Peyer's patch (tissue), 4 donors: ENCODE results near the gene PTPN3. TPM values are rescaled to one million over a fixed set of nuclear protein-coding genes. Genes with fewer than 3 reads are reported as not detected.
A peak's percentile ranks its signal among the peaks of the same experiment; 100 is the strongest.

Experiments
- DNase-seq, 3 donors: peaks; one replicate each; pipeline ENCODE4 v3.0.0-alpha.2; 2017 to 2019
- H3K27ac ChIP-seq, 4 donors: fragments of 200-600 bp; sonication (generic); one replicate each; pipeline ENCODE4 v1.5.1; 2016 to 2019
- H3K27me3 ChIP-seq, 2 donors: fragments of 200-600 bp; sonication (generic); one replicate each; pipeline ENCODE4 v1.5.1; 2019
- H3K36me3 ChIP-seq, 3 donors: fragments of 200-600 bp; sonication (generic); one replicate each; pipeline ENCODE4 v1.5.1; 2016 to 2019
- H3K4me1 ChIP-seq, 4 donors: fragments of 200-600 bp; sonication (generic); one replicate each; pipeline ENCODE4 v1.5.1; 2016 to 2019
- H3K4me3 ChIP-seq, 4 donors: fragments of 200-600 bp; sonication (generic); 1 replicate in 3 of 4; 2 replicates in 1 of 4; pipeline ENCODE4 v1.5.1; 2016 to 2019; ENCODE audit warnings: mild to moderate bottlenecking in 1 of 4
- H3K9me3 ChIP-seq, 4 donors: fragments of 200-600 bp; sonication (generic); one replicate each; pipeline ENCODE4 v1.5.1; 2016 to 2019; ENCODE audit warnings: mild to moderate bottlenecking in 1 of 4
- POLR2A ChIP-seq, 2 donors: fragments of 450-650 bp; IDR thresholded peaks; one replicate each; pipeline ENCODE4 v1.5.1; 2017; ENCODE audit warnings: antibody characterized with exemption in 2 of 2, mild to moderate bottlenecking in 2 of 2, moderate library complexity in 2 of 2
- total RNA-seq, 4 donors: library from RNA; depleted of rRNA; stranded (reverse); fragments of >200 nt; gene quantifications; one replicate each; pipeline ENCODE4 v1.1.0, GENCODE V29; 2016
- TF ChIP-seq, protein P1 (sequence below), 6 experiments: fragments of 450-650 bp in 4 of 6; fragments of 200-600 bp in 2 of 6; sonication (generic) in 1 of 6; IDR thresholded peaks; one replicate each; pipeline ENCODE4 v1.5.1; 2017 to 2019; ENCODE audit warnings: antibody characterized with exemption in 6 of 6, mild to moderate bottlenecking in 3 of 6, moderate library complexity in 1 of 6

The PTPN3 gene
- total RNA-seq, 4 donors from 2014 or later, result 17.3 to 53.6 (median 37.4) TPM

DNA sequence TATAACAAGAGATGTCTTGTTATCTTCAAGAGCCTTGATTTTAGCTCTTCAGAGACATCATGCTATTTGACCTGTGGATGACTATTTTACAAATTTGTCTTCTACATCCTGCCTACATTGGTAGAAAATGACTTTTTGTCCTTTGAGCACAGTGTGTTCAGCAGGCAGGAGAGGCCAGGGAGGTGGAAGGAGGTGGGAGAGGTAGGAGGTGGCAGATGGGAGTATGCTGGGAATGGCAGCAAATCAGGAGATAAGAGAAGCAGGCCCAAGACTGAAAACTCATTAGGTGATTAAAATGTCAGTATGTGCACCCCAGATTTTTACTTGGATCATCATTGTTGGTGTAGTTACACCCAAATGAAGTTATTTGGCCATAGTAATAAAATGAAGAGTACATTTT lies 44.1 kb downstream of the PTPN3 start:
- Histone ChIP-seq H3K4me1 (no peaks in the 10 kb centered on the region), H3K27me3 (no peaks in the 10 kb centered on the region), H3K4me3 (no peak overlapping the region), H3K36me3 (peaks cover 0 to 13% (median 0%) of the 10 kb centered on the region in 3 donors), H3K9me3 (no peaks in the 10 kb centered on the region), H3K27ac (no peak overlapping the region)
- no peak for DNase-seq
- TF ChIP-seq, protein P1, sequence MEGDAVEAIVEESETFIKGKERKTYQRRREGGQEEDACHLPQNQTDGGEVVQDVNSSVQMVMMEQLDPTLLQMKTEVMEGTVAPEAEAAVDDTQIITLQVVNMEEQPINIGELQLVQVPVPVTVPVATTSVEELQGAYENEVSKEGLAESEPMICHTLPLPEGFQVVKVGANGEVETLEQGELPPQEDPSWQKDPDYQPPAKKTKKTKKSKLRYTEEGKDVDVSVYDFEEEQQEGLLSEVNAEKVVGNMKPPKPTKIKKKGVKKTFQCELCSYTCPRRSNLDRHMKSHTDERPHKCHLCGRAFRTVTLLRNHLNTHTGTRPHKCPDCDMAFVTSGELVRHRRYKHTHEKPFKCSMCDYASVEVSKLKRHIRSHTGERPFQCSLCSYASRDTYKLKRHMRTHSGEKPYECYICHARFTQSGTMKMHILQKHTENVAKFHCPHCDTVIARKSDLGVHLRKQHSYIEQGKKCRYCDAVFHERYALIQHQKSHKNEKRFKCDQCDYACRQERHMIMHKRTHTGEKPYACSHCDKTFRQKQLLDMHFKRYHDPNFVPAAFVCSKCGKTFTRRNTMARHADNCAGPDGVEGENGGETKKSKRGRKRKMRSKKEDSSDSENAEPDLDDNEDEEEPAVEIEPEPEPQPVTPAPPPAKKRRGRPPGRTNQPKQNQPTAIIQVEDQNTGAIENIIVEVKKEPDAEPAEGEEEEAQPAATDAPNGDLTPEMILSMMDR (IDR thresholded peaks at IDR 0.05), result no peak
- TF ChIP-seq POLR2A (IDR thresholded peaks at IDR 0.05), result no peak

DNA sequence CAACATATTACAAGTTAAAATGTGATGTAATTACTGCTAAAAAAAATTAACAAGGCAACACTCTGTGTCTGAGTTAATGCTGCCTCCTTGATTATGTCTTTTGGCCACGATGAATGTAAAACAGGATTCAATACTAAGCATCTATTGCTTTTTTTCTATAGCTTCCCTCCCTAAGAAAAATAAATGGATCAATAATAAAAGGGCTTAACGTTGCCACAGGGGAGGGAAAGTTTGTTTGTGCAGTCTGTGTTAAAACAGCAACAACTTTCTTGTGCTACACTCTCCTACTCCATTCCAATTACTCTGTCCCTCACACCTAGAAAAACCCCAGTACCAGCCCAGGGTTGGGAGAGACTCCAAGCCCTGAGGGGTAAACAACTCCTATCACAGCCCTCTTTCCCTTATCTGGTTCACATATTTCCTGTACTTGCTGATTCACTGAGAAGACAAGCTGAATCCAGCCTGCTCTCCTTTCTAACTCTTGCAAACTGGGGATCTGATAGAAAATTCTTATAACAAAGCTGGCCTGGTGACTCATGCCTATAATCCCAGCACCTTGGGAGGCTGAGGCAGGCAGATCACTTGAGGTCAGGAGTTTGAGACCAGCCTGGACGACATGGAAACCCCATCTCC lies 44.8 kb downstream of the PTPN3 start:
- H3K4me1 ChIP-seq, result no peaks in the 10 kb centered on the region
- no peaks in the 10 kb centered on the region for H3K27me3 ChIP-seq
- no peaks in the 10 kb centered on the region for H3K9me3 ChIP-seq
- no peak for TF ChIP-seq POLR2A (IDR thresholded peaks at IDR 0.05)
- TF ChIP-seq, protein P1 (IDR thresholded peaks at IDR 0.05), result no peak
- DNase-seq, result no peak
- peaks cover 0 to 14% (median 0%) of the 10 kb centered on the region in 3 donors for H3K36me3 ChIP-seq
- no peak overlapping the region for H3K4me3 ChIP-seq
- no peak overlapping the region for H3K27ac ChIP-seq

DNA sequence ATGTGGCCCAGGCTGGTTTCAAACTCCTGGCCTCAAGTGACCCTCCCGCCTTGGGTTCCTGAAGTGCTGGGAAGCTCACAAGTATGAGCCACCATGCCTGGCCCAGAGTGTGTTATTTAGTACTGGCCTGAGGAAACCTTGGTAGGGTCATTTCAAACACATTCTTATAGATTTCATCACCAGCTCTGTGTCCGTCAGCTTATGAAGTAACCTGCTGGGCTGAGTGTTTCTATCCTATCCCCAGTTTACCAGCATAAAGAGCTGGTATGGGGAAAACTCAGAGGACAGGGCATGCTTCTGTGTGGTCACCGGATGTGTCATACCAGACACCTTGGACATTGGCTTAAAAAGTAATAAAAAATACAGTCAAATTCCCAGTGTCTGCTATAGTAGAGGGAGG lies 45.3 kb downstream of the PTPN3 start:
- peaks cover 0 to 18% (median 0%) of the 10 kb centered on the region in 3 donors for H3K36me3 ChIP-seq
- no peaks in the 10 kb centered on the region for H3K9me3 ChIP-seq
- no peak for DNase-seq
- no peaks in the 10 kb centered on the region for H3K4me1 ChIP-seq
- H3K4me3 ChIP-seq, result no peak overlapping the region
- no peaks in the 10 kb centered on the region for H3K27me3 ChIP-seq
- no peak for TF ChIP-seq POLR2A (IDR thresholded peaks at IDR 0.05)
- TF ChIP-seq, protein P1 (IDR thresholded peaks at IDR 0.05), result no peak
- no peak overlapping the region for H3K27ac ChIP-seq

DNA sequence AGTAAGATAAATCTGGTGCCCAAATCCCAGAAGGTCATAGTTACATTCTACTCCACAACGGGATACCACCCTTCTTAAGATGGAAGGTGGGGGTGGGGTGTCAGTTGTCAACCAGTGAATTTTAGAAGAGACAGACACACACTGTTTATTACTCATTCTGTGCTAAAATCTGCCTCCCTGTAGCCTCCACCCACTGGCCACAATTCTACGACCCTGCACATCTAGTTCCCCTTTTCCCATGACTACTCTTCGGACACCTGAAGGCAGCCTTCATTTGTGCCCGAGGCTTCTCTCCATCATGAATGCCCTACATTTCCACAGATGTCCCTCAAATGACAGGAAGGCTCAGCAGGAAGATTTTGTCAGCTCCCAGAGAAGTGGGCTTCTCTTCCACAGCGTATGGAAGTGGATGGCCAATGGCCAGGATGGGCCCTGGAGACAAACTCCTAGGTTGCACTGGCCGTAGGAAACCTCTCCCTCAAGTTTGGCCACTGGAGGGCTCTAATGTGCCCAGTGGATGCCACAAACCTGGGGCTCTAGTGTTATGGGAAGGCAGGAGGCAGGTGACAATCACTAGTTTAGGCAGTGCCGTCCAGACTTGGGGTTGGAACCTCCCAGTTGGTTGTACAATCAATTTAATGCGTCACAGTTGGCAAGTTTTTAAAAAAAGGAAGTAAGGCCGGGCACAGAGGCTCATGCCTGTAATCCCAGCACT lies 46.6 kb downstream of the PTPN3 start:
- H3K4me1 ChIP-seq, result no peaks in the 10 kb centered on the region
- H3K4me3 ChIP-seq, result no peak overlapping the region
- peaks cover 0 to 21% (median 0%) of the 10 kb centered on the region in 3 donors for H3K36me3 ChIP-seq
- no peak for TF ChIP-seq POLR2A (IDR thresholded peaks at IDR 0.05)
- TF ChIP-seq, protein P1 (IDR thresholded peaks at IDR 0.05), result peak in 1 of 6 experiments; percentile 3
- no peaks in the 10 kb centered on the region for H3K9me3 ChIP-seq
- H3K27me3 ChIP-seq, result no peaks in the 10 kb centered on the region
- DNase-seq, result no peak
- no peak overlapping the region for H3K27ac ChIP-seq

DNA sequence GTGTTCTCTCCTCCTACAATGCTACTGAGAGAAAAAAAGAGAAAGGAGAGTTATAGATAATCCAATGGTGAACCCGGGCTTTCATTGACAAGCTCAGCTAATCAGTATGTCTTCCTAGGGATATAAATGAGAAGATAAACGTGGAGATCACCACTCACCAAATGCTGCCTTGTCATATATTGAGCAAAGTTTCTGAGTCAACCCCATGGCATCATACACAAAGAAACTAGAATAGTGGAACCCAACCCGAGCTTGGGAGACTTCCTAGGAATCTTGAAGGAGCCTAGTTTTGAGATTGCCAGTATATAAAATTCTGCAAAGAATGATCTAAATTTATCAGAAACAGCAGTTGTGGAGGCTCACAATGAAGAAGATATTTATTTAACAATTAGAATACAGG lies 47.8 kb downstream of the PTPN3 start:
- TF ChIP-seq, protein P1 (IDR thresholded peaks at IDR 0.05), result no peak
- TF ChIP-seq POLR2A (IDR thresholded peaks at IDR 0.05), result no peak

More for the DNA sequence above, 47.8 kb downstream of the PTPN3 start:
- no peaks in the 10 kb centered on the region for H3K4me1 ChIP-seq
- H3K36me3 ChIP-seq, result peaks cover 0 to 14% (median 0%) of the 10 kb centered on the region in 3 donors
- no peaks in the 10 kb centered on the region for H3K27me3 ChIP-seq
- H3K4me3 ChIP-seq, result no peak overlapping the region
- no peak overlapping the region for H3K27ac ChIP-seq
- no peaks in the 10 kb centered on the region for H3K9me3 ChIP-seq
- DNase-seq, result no peak
